GM19452 (cell line): ENCODE results near the gene MPZ.
"Not testable (repeated sequence)": the region's sequence is repeated elsewhere in the genome, so short reads cannot be mapped to it uniquely, and the experiment has no call there.

Source experiments
- ATAC-seq: cut with Tn5 transposase; IDR thresholded peaks from one replicate; pipeline ENCODE4 v1.9.1; 2021; ENCODE audit not compliant: unreplicated experiment

The MPZ gene

GRCh38 chr1:161309868-161310267 is at the start of gene MPZ:
Gene MPZ, minus strand, starts transcription at chr1:161309968. Its CDS starts 63 bp downstream, at chr1:161309905.
- ATAC-seq, result no peak

- no peak for ATAC-seq
Observed at GRCh38 chr1:161359291-161359690, 49.5 kb upstream of the MPZ start.

GRCh38 chr1:161357073-161357472 is 47.3 kb upstream of the MPZ start:
- ATAC-seq, result no peak

GRCh38 chr1:161351482-161351881 is 41.7 kb upstream of the MPZ start:
- no peak for ATAC-seq

- no peak for ATAC-seq
Observed at GRCh38 chr1:161350671-161351070, 40.9 kb upstream of the MPZ start.

- no peak for ATAC-seq
Observed at GRCh38 chr1:161342821-161343220, 33.1 kb upstream of the MPZ start.

- ATAC-seq, result no peak
Observed at GRCh38 chr1:161342177-161342576, 32.4 kb upstream of the MPZ start.

GRCh38 chr1:161335796-161336195 is 26.0 kb upstream of the MPZ start:
- no peak for ATAC-seq

GRCh38 chr1:161333166-161333565 is 23.4 kb upstream of the MPZ start:
- no peak for ATAC-seq

- ATAC-seq, result no peak
Observed at GRCh38 chr1:161330346-161330745, 20.6 kb upstream of the MPZ start.

GRCh38 chr1:161324020-161324419 is 14.3 kb upstream of the MPZ start:
- ATAC-seq, result no peak

- not testable (repeated sequence) for ATAC-seq
Observed at GRCh38 chr1:161315841-161316674, 6.3 kb upstream of the MPZ start.

- peak; percentile 99 for ATAC-seq
Observed at GRCh38 chr1:161314201-161314981, 4.6 kb upstream of the MPZ start, which contains the start of gene SDHC. Gene SDHC, plus strand, starts transcription at chr1:161314381. Its CDS starts 25 bp downstream, at chr1:161314406.

GRCh38 chr1:161313554-161314200 is 3.9 kb upstream of the MPZ start:
- ATAC-seq, result peak; percentile 13

- ATAC-seq, result no peak
Observed at GRCh38 chr1:161311595-161312181, 1.9 kb upstream of the MPZ start.

GRCh38 chr1:161307892-161308638 is 1.7 kb downstream of the MPZ start:
- ATAC-seq, result no peak

GRCh38 chr1:161307230-161307768 is 2.5 kb downstream of the MPZ start:
- no peak for ATAC-seq

- peak; percentile 78 for ATAC-seq
Observed at GRCh38 chr1:161305867-161306519, 3.8 kb downstream of the MPZ start.
